Gastroesophageal sphincter (tissue), 4 donors: Measurements from ENCODE around the gene EPHB3. TPM values are rescaled to one million over a fixed set of nuclear protein-coding genes. Genes with fewer than 3 reads are reported as not detected.

Source experiments
- ATAC-seq: fragments of 150-250 bp; one replicate; pipeline ENCODE4 v1.9.1; 2016; ENCODE audit warnings: mild to moderate bottlenecking, moderate library complexity
- H3K27ac ChIP-seq, 4 donors: fragments of 200-600 bp; sonication (generic) in 3 of 4; 1 replicate in 3 of 4; 2 replicates in 1 of 4; pipeline ENCODE4 v1.5.1; 2016 to 2019
- H3K27me3 ChIP-seq: fragments of 200-600 bp; sonication (generic); one replicate; pipeline ENCODE4 v1.5.1; 2019
- H3K36me3 ChIP-seq, 2 donors: fragments of 200-600 bp; sonication (generic); one replicate each; pipeline ENCODE4 v1.5.1; 2019; ENCODE audit warnings: control low read depth in 1 of 2
- H3K4me1 ChIP-seq, 3 donors: fragments of 200-600 bp; sonication (generic); 1 replicate in 2 of 3; 2 replicates in 1 of 3; pipeline ENCODE4 v1.5.1; 2016 to 2019; ENCODE audit warnings: control low read depth in 2 of 3
- H3K4me3 ChIP-seq, 2 donors: fragments of 200-600 bp; sonication (generic); one replicate each; pipeline ENCODE4 v1.5.1; 2019; ENCODE audit warnings: mild to moderate bottlenecking in 1 of 2, moderate library complexity in 1 of 2
- H3K9me3 ChIP-seq, 3 donors: fragments of 200-600 bp; sonication (generic); one replicate each; pipeline ENCODE4 v1.5.1; 2017 to 2019; ENCODE audit warnings: control low read depth in 2 of 3
- CTCF ChIP-seq, 4 experiments: fragments of 200-600 bp in 2 of 4; fragments of 450-650 bp in 2 of 4; sonication (generic) in 1 of 4; IDR thresholded peaks; one replicate each; pipeline ENCODE4 v1.5.1; 2017 to 2019; ENCODE audit warnings: antibody characterized with exemption in 4 of 4, mild to moderate bottlenecking in 2 of 4, moderate library complexity in 2 of 4
- EP300 ChIP-seq: sonication (generic); formaldehyde crosslinking; IDR thresholded peaks from one replicate; pipeline ENCODE4 v1.6.1; 2017; ENCODE audit warnings: antibody characterized with exemption, mild to moderate bottlenecking
- POLR2A ChIP-seq, 2 donors: fragments of 450-650 bp; IDR thresholded peaks; one replicate each; pipeline ENCODE4 v1.6.1; 2017; ENCODE audit warnings: antibody characterized with exemption in 2 of 2, mild to moderate bottlenecking in 2 of 2, moderate library complexity in 1 of 2
- POLR2AphosphoS5 ChIP-seq: sonication (generic); formaldehyde crosslinking; IDR thresholded peaks from one replicate; pipeline ENCODE4 v1.6.1; 2017; ENCODE audit warnings: antibody characterized with exemption
- WGBS, 2 donors: methylation state at CpG; one replicate each; pipeline ENCODE4 v1.1.5; 2018; ENCODE audit warnings: low coverage in 1 of 2; 5-methylcytosine and 5-hydroxymethylcytosine counted together
- total RNA-seq, 4 donors: library from RNA; depleted of rRNA; stranded (reverse); fragments of >200 nt; gene quantifications; one replicate each; pipeline ENCODE4 v1.1.0, GENCODE V29; 2016

EPHB3 gene
- total RNA-seq, 4 donors from 2014 or later, result 3.1 to 10.6 (median 4.6) TPM

DNA sequence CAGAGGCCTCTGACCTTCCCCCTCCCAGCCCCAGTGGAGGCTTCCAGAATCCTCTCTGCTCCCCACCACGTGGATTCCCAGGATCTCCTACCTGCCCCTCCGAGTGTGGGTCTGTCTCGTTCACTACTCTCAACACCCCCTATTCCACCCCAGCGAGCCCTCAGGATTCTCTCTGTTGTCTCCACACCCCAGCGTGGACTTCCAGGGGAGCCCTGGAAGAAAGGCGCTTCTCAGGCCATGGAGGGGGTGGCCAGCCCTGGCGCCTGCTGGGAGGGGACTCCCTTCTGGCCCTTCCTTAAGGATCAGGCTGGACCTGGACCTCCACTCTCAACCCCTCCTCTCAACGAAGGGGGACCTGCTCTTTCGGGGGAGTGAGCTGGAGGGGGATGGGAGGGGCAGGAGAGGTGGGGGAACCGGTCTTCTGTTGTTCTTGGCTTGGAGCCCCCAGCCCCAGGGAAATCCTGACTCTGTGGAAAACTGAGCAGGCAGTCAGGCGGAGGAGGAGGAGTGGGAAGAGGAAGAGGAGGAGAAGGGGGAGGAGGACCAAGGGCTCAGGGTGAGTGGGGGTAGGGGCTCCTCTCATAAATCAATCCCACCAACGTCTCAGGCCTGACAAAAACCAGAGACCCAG lies 32.9 kb downstream of the EPHB3 start:
- ATAC-seq, result no peak
- no peaks in the 10 kb centered on the region for H3K27me3 ChIP-seq
- H3K4me3 ChIP-seq, result no peak overlapping the region
- peaks cover 0 to 33% (median 10%) of the 10 kb centered on the region in 3 donors for H3K4me1 ChIP-seq
- TF ChIP-seq POLR2AphosphoS5 (no peak), EP300 (no peak)
- H3K36me3 ChIP-seq, result no peaks in the 10 kb centered on the region
- H3K27ac ChIP-seq, result no peak overlapping the region
- no peaks in the 10 kb centered on the region for H3K9me3 ChIP-seq
- 49 to 70% methylated on average over 3 to 7 of the region's 12 CpGs for WGBS, 2 donors

DNA sequence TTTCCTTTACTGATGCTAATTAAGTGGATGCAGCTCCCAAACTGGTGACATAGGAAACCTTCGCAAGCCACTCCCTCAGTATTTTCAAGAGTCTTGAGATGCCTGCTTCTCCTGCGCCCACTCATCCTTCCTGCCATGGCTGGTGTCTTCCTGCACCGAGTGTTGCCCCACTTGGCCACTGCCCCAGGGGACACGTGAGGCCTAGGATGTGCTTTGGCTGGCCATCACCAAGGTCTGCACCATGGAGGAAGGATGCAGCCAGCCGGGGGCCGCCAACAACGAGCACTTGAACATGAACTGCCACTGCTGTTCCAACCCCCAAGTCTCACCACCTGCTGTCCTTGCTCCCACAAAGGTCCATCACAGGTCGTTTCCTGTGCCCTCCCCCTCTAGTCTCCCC lies 34.1 kb downstream of the EPHB3 start:
- H3K9me3 ChIP-seq, result no peaks in the 10 kb centered on the region
- H3K36me3 ChIP-seq, result no peaks in the 10 kb centered on the region
- no peak for ATAC-seq
- WGBS, 2 donors, result 87 to 93% methylated on average over 3 to 4 of the region's 8 CpGs
- H3K4me3 ChIP-seq, result no peak overlapping the region
- TF ChIP-seq CTCF (IDR thresholded peaks at IDR 0.05) (no peak), POLR2A (IDR thresholded peaks at IDR 0.05) (no peak), POLR2AphosphoS5 (no peak), EP300 (no peak)
- H3K27me3 ChIP-seq, result no peaks in the 10 kb centered on the region
- H3K4me1 ChIP-seq, result peaks cover 0 to 32% (median 10%) of the 10 kb centered on the region in 3 donors
- H3K27ac ChIP-seq, result no peak overlapping the region

GRCh38 chr3:184596233-184596632 lies 34.6 kb downstream of the EPHB3 start:
- Histone ChIP-seq H3K9me3 (no peaks in the 10 kb centered on the region), H3K27ac (no peak overlapping the region), H3K4me3 (no peak overlapping the region), H3K27me3 (peaks cover 3% of the 10 kb centered on the region), H3K4me1 (peaks cover 0 to 28% (median 10%) of the 10 kb centered on the region in 3 donors), H3K36me3 (no peaks in the 10 kb centered on the region)
- ATAC-seq, result no peak
- 88 to 100% methylated on average over 1 to 5 of the region's 5 CpGs for WGBS, 2 donors
- TF ChIP-seq CTCF (IDR thresholded peaks at IDR 0.05) (no peak), POLR2A (IDR thresholded peaks at IDR 0.05) (no peak), POLR2AphosphoS5 (no peak), EP300 (no peak)

- no peak overlapping the region for H3K4me3 ChIP-seq
- TF ChIP-seq POLR2AphosphoS5 (no peak), POLR2A (IDR thresholded peaks at IDR 0.05) (no peak), CTCF (IDR thresholded peaks at IDR 0.05) (no peak), EP300 (no peak)
- no peaks in the 10 kb centered on the region for H3K36me3 ChIP-seq
- H3K9me3 ChIP-seq, result no peaks in the 10 kb centered on the region
- 80 to 100% methylated on average over 1 to 2 of the region's 6 CpGs for WGBS, 2 donors
- no peak for ATAC-seq
- peaks cover 0 to 30% (median 10%) of the 10 kb centered on the region in 3 donors for H3K4me1 ChIP-seq
- H3K27me3 ChIP-seq, result peaks cover 11% of the 10 kb centered on the region
- no peak overlapping the region for H3K27ac ChIP-seq
Measured at GRCh38 chr3:184596886-184597575, 35.4 kb downstream of the EPHB3 start.

DNA sequence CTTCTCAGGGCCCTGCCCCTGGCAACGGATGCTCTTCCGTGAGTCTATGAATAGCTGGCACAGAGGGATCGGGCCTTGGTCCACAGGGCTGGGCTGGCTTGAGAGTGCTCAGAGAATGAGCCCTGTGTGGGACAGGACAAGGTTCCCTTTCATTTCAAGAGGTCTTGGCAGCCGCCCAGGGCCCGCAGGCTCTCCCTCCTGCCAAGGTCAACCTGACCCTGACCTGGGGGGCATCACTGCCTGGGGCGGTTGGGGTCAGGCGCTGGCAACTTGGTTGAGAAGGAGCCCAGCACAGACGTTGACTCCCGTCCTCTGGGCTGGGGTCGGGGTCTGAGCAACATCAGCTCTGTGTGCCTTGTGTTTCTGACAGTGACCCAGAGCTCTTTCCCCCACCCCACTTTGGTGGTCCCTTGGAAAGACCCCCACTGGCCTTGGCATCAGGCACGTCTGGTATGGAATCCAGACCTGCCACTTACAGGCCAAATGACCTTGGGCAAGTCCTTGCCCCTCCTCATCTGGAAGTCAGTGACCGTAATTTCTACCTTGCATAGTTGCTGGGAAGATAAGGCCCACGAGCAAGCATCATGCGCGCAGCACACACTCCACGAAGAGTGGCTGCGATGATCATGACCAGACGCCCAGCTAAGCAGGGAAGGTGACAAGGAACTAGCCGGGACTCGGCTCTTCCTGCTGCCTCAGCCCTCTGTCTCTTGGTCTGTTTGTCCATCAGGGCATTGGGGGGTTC lies 36.4 kb downstream of the EPHB3 start:
- ATAC-seq, result no peak
- 77% methylated on average over 6 of the region's 20 CpGs; no CpG with 5 or more reads in 1 of the 2 donors for WGBS, 2 donors
- Histone ChIP-seq H3K9me3 (no peaks in the 10 kb centered on the region), H3K27ac (no peak overlapping the region), H3K4me1 (peaks cover 0 to 28% (median 3%) of the 10 kb centered on the region in 3 donors), H3K36me3 (no peaks in the 10 kb centered on the region), H3K27me3 (peaks cover 21% of the 10 kb centered on the region), H3K4me3 (no peak overlapping the region)
- TF ChIP-seq EP300 (no peak), POLR2A (IDR thresholded peaks at IDR 0.05) (no peak), POLR2AphosphoS5 (no peak), CTCF (IDR thresholded peaks at IDR 0.05) (no peak)
